Bone marrow (tissue), 2 donors: Measurements from ENCODE around the gene THAP9.
"Not testable (repeated sequence)": the region's sequence is repeated elsewhere in the genome, so short reads cannot be mapped to it uniquely, and the experiment has no call there.

Source experiments
- DNase-seq, 2 donors: peaks; one replicate each; lab custom pipeline; 2025; lab: John Stamatoyannopoulos, UW

Gene THAP9

DNA sequence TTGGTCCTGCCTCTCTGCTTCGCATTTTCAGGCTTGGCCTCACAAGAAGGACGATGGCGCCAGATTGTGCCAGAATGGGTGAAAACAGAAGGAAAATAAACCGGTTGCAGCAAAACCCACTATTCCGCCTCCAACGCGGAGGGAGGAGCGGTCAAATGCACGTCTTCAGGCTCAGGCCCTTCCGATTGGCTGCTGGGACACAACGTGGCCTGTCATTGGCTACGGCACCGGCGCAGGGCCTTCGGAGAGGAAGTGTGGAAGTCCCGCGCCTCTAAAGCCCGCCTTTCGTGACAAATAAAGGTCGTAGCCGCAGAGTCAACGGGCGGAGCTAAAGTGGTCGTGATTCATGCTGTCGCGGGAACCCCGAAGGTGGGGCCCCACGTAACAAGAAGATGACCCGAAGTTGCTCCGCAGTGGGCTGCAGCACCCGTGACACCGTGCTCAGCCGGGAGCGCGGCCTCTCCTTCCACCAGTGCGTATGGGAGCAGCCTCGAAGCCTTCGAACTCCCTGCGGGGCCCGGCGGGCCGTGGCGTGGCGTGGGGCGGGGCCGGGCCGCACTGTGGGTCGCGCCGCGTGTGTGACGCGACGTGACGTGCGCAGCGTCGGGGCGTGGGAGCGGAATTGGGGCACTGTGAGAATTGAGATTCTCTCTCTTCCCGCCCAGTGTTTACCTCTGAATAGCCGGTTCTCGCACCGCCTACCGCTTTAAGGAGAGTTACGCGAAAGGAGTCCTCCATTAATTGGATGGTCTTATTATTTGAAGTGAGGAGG is at the start of gene THAP9:
Gene THAP9, plus strand, starts transcription at position 325 of the 772 bp plus-strand sequence. Its CDS starts 68 bp downstream, at position 393.
- DNase-seq: peak; percentile 94 to 96

DNA sequence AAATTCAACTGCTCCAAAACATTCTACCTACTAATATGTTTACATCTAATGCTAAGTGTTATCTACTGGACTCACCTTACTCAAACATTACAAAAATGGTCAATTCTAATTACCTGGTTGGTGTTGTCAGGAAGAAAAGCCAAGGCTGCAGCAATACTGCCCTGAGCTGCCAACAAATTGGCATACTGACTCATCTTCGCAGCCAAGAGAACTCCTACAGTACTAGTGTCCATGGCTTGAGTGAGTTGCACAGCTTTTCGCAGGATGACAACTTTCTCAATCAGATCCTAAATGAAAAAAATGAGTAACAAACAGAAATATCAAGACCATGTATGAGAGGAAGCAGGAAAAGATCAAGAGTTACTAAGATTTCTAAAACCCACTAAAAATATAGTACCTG is 49.2 kb upstream of the THAP9 start:
- DNase-seq: no peak

- DNase-seq: peak in 1 of 2 donors; percentile 3
These were observed 48.4 kb upstream of the THAP9 start for GRCh38 chr4:82851885-82852750.

- DNase-seq: no peak
These were observed 47.7 kb upstream of the THAP9 start for GRCh38 chr4:82852751-82853285.

DNA sequence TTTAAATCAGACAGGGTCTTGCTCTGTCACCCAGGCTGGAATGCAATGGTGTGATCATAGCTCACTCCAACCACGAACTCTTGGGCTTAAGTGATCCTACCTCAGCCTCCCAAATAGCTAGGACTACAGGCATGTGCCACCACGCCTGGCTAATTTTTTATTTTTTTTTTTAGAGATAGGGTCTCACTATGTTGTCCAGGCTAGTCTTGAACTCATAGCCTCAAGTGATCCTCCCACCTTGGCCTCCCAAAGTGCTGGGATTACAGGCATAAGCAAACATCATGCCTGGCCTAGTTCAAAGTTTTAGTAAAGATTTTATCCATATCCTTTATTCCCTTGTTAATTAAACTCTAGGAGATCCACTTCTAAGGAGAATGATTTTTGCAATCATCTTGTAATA is 40.0 kb upstream of the THAP9 start:
- DNase-seq: not testable (repeated sequence)

DNA sequence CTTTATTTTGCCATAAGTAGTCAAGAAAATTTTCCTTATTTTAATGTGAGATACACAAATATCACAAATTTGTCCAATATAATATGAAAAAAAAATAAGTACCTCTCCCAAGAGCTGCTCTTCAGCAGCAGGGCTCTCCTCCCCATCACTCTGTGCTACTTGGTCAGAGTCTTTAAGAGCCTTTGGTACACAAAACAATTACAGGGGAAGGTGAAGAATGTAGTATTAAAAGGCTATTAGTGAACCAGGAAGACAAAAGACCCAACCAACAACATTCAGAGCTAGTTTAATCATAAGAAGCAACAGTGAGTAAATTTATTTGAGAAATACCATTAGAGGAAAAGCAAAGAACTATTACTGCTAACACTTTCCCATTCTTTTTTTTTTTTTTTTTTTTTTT is 39.0 kb upstream of the THAP9 start:
- no peak for DNase-seq

GRCh38 chr4:82864336-82864979 is 36.1 kb upstream of the THAP9 start:
- DNase-seq: no peak

GRCh38 chr4:82865592-82865991 is 34.9 kb upstream of the THAP9 start:
- DNase-seq: peak in 1 of 2 donors; percentile 90

GRCh38 chr4:82866033-82866432 is 34.5 kb upstream of the THAP9 start:
- DNase-seq: not testable (repeated sequence)

GRCh38 chr4:82866706-82867385 is 33.7 kb upstream of the THAP9 start:
- no peak for DNase-seq

DNA sequence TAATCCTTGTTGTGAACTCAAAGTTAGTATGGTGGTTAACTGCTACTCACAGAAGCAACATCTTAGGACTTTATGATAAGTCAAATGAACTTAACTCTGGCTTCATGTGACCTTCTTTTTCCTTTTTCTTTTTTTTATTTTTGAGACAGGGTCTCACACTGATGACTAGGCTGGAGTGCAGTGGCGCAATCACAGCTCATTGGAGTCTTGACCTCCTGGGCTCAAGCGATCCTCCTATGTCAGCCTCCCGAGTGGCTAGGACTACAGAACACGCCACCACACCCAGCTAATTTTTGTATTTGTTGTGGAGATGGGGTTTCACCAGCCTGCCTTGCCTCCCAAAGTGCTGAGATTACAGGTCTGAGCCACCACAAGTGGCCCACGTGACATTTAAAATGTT is 32.0 kb upstream of the THAP9 start:
- DNase-seq: no peak

- DNase-seq: no peak
These were observed 15.1 kb upstream of the THAP9 start for GRCh38 chr4:82885410-82885809.

GRCh38 chr4:82886147-82886942 is 14.2 kb upstream of the THAP9 start:
- no peak for DNase-seq

GRCh38 chr4:82889287-82889686 is 11.2 kb upstream of the THAP9 start:
- DNase-seq: no peak

- no peak for DNase-seq
These were observed 10.0 kb upstream of the THAP9 start for GRCh38 chr4:82890528-82890900.

DNA sequence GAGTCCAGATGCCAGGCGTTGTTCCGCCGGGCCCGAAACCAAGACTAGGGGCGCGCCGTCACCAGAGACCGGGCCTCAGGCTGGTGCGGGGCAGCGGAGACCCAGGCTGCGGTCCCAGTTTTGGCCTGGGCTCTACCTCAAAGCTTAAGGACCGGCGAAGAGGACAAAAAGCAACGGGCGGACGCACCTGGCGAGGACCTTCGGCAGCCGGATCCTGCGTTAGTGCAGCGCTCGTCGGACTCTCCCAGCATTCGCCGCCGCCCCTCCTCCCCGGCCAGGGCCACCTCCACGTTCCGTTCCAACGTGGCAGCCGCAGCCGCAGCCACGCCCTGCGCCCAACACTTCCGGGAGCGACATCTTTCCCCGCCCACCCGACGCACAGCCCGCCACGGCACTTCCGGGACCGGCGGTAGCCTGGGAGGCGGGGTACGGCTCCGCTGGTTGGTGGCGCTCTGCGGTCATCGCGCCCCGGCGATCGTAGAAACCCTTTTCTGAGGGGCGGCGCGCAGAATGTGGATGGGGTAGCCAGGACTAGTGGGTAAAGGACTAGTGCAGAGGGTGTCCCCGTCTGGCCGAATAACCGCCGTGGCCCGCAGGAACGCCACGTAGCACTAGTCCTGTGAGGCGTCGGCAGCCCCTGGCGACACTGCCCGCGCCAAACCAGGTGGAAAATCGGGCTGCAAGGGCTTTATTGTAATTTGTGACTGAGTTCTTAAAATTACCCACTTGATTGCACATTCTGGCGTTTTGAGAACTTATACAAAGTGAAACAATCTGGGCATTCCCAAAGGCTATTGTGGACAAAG is 9.4 kb upstream of the THAP9 start, which contains the start of gene SEC31A:
Gene SEC31A, minus strand, starts transcription at position 253 of the 806 bp plus-strand sequence. CDS start 9,217 bp downstream, outside the sequence.
- peak; percentile 89 to 92 for DNase-seq

DNA sequence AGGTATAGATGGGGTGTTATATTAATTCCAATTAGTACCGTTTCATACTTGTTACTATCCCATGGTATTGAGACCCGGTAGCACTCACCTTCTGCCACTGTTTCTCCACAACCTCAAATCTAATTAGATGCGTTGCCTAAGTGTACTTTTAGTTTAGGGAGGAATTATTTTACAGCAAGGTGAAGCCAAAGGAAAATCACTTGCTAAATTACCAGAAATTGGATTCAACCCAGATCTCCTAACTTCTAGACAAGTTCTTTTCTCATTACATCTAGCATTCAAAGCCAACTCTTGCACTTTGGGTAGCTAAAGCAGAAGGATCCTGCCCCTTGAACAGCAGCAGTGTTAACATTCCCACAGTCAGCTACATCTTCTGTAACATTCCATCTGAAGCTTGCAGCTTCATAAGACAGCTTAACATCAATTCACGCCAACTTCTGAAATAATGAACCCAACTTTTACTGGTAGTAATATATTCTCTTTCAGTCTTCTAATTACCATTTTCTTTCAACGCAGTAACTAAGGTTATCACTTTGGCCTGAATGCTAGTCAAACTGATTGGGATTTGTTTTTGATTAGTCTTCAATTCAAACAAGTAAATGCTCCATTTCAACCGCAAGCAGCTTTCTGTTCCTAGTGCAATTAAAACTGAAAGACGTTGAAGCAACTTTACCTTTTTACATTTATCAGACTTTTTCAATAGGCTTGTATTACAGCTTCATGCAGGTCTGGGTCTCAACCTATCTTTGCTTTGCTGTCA is 8.6 kb upstream of the THAP9 start:
- no peak for DNase-seq

GRCh38 chr4:82892467-82892802 is 8.1 kb upstream of the THAP9 start:
- no peak for DNase-seq

DNA sequence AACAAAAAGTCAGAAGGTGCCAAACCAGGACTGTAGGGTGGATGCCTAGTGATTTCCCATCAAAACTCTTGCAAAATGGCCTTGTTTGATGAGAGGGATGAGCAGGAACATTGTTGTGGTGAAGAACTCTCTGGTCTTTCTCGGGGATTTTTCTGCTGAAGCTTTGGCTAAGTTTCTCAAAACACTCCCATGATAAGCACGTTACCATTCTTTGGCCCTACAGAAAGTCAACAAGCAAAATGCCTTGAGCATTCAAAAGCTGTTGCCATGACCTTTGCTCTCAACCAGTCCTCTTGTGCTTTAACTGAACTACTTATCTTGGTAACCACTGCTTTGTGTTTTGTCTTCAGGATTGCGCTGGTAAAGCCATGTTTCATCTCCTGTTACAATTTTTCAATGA is 6.6 kb upstream of the THAP9 start:
- no peak for DNase-seq
